ENCODE results near the gene OR2J2. TPM values are rescaled to one million over a fixed set of nuclear protein-coding genes. Genes with fewer than 3 reads are reported as not detected.

Gene OR2J2
- total and polyA plus RNA-seq, 12 donors, result not detected

- DNase-seq, result no peak
These were observed 33.0 kb upstream of the OR2J2 start for GRCh38 chr6:29137724-29138123.

GRCh38 chr6:29141606-29142005, 29.1 kb upstream of the OR2J2 start:
- intact Hi-C loops (cut with DNase I), result no loop called here

More at GRCh38 chr6:29137724-29138123, 33.0 kb upstream of the OR2J2 start:
- WGBS, 2 donors, result 84% methylated on average over 4 of the region's 4 CpGs
- intact Hi-C loops (cut with DNase I), result no loop called here
- Histone ChIP-seq H3K4me3 (no peak overlapping the region), H3K4me1 (no peaks in the 10 kb centered on the region), H3K27ac (no peak overlapping the region), H3K36me3 (no peaks in the 10 kb centered on the region), H3K27me3 (peaks cover 0 to 4% (median 0%) of the 10 kb centered on the region in 7 donors), H3K9me3 (peaks cover 0 to 9% (median 0%) of the 10 kb centered on the region in 11 donors)
- ATAC-seq, result no peak
- no peak for TF ChIP-seq CTCF (IDR thresholded peaks at IDR 0.05)

GRCh38 chr6:29142309-29142708, 28.4 kb upstream of the OR2J2 start:
- intact Hi-C loops (cut with DNase I), result no loop called here
- ATAC-seq (no peak), DNase-seq (no peak)
- Histone ChIP-seq H3K36me3 (no peaks in the 10 kb centered on the region), H3K4me3 (no peak overlapping the region), H3K27me3 (no peaks in the 10 kb centered on the region), H3K27ac (no peak overlapping the region), H3K4me1 (no peaks in the 10 kb centered on the region), H3K9me3 (peaks cover 0 to 17% (median 0%) of the 10 kb centered on the region in 11 donors)
- no peak for TF ChIP-seq CTCF (IDR thresholded peaks at IDR 0.05)

More at GRCh38 chr6:29141606-29142005, 29.1 kb upstream of the OR2J2 start:
- no peak for TF ChIP-seq CTCF (IDR thresholded peaks at IDR 0.05)
- DNase-seq (no peak), ATAC-seq (no peak)
- Histone ChIP-seq H3K36me3 (no peaks in the 10 kb centered on the region), H3K4me3 (no peak overlapping the region), H3K27ac (no peak overlapping the region), H3K4me1 (no peaks in the 10 kb centered on the region), H3K27me3 (peaks cover 0 to 3% (median 0%) of the 10 kb centered on the region in 7 donors), H3K9me3 (peaks cover 0 to 17% (median 0%) of the 10 kb centered on the region in 11 donors)
- 84 to 98% methylated on average over 1 of the region's 1 CpG for WGBS, 2 donors

- Histone ChIP-seq H3K4me3 (no peak overlapping the region), H3K36me3 (no peaks in the 10 kb centered on the region), H3K9me3 (peaks cover 0 to 32% (median 0%) of the 10 kb centered on the region in 11 donors), H3K27ac (no peak overlapping the region), H3K27me3 (no peaks in the 10 kb centered on the region), H3K4me1 (no peaks in the 10 kb centered on the region)
- DNase-seq (no peak), ATAC-seq (no peak)
- 59 to 65% methylated on average over 2 of the region's 2 CpGs for WGBS, 2 donors
- no peak for TF ChIP-seq CTCF (IDR thresholded peaks at IDR 0.05)
- intact Hi-C loops (cut with DNase I), result no loop called here
These were observed 24.5 kb upstream of the OR2J2 start for GRCh38 chr6:29146179-29146578.

All from heart right ventricle (tissue), 16 donors.